COLO668 (cell line): ENCODE measurements around the gene LRP10.
"Not testable (repeated sequence)": the region's sequence is repeated elsewhere in the genome, so short reads cannot be mapped to it uniquely, and the experiment has no call there.

ENCODE experiments used
- DNase-seq: peaks from one replicate; lab custom pipeline; 2025; ENCODE audit not compliant: unreplicated experiment; lab: John Stamatoyannopoulos, UW

The LRP10 gene

GRCh38 chr14:22910916-22911315 is 39.4 kb downstream of the LRP10 start:
- DNase-seq: no peak

GRCh38 chr14:22914836-22915235 is 43.3 kb downstream of the LRP10 start:
- not testable (repeated sequence) for DNase-seq

- DNase-seq: no peak
Observed at GRCh38 chr14:22915886-22916521, 44.5 kb downstream of the LRP10 start.

- DNase-seq: peak; percentile 100
Observed at GRCh38 chr14:22918804-22919600, 47.5 kb downstream of the LRP10 start, which contains the start of gene RBM23. RBM23 (minus strand) TSS chr14:22919149.

- DNase-seq: no peak
Observed at GRCh38 chr14:22919601-22919921, 48.0 kb downstream of the LRP10 start.

- no peak for DNase-seq
Observed at GRCh38 chr14:22920697-22921096, 49.2 kb downstream of the LRP10 start.

- no peak for DNase-seq
Observed at GRCh38 chr14:22922294-22922693, 50.8 kb downstream of the LRP10 start.

- no peak for DNase-seq
Observed at GRCh38 chr14:22923746-22924145, 52.2 kb downstream of the LRP10 start.

- no peak for DNase-seq
Observed at GRCh38 chr14:22925513-22925912, 54.0 kb downstream of the LRP10 start.

- DNase-seq: no peak
Observed at GRCh38 chr14:22926316-22926715, 54.8 kb downstream of the LRP10 start.

- DNase-seq: peak; percentile 6
Observed at GRCh38 chr14:22928237-22929103, 56.9 kb downstream of the LRP10 start.

- DNase-seq: peak; percentile 99
Observed at GRCh38 chr14:22929104-22929960, 57.8 kb downstream of the LRP10 start, which contains the start of gene PRMT5. PRMT5 (minus strand) TSS chr14:22929376; CDS start chr14:22929361, 15 bp downstream.

- no peak for DNase-seq
Observed at GRCh38 chr14:22929961-22930364, 58.4 kb downstream of the LRP10 start.
